Fibroblast of peridontal ligament (primary cell): ENCODE data around the gene POTEM.
"Not testable (repeated sequence)": the region's sequence is repeated elsewhere in the genome, so short reads cannot be mapped to it uniquely, and the experiment has no call there.

Experiments
- DNase-seq: peaks from one replicate; pipeline ENCODE4 v3.0.0-alpha.2; 2010; ENCODE audit errors: extremely low read depth

The POTEM gene

GRCh38 chr14:18967134-18967533 lies at the start of gene POTEM:
Gene POTEM (plus strand): TSS chr14:18967434. CDS start chr14:18967486, 52 bp downstream.
- DNase-seq = not testable (repeated sequence)

GRCh38 chr14:18918345-18918744 lies 48.9 kb upstream of the POTEM start:
- not testable (repeated sequence) for DNase-seq

GRCh38 chr14:18920052-18920451 lies 47.2 kb upstream of the POTEM start:
- DNase-seq = not testable (repeated sequence)

- not testable (repeated sequence) for DNase-seq
Measured at GRCh38 chr14:18921055-18921701, 46.1 kb upstream of the POTEM start.

- DNase-seq = not testable (repeated sequence)
Measured at GRCh38 chr14:18936848-18937247, 30.4 kb upstream of the POTEM start.

GRCh38 chr14:18938733-18939132 lies 28.5 kb upstream of the POTEM start:
- DNase-seq = not testable (repeated sequence)

GRCh38 chr14:18949939-18950338 lies 17.3 kb upstream of the POTEM start:
- not testable (repeated sequence) for DNase-seq

- DNase-seq = not testable (repeated sequence)
Measured at GRCh38 chr14:18953085-18953484, 14.1 kb upstream of the POTEM start.

- not testable (repeated sequence) for DNase-seq
Measured at GRCh38 chr14:18955816-18956215, 11.4 kb upstream of the POTEM start.

- not testable (repeated sequence) for DNase-seq
Measured at GRCh38 chr14:18961576-18961975, 5.7 kb upstream of the POTEM start.

- DNase-seq = not testable (repeated sequence)
Measured at GRCh38 chr14:18962143-18962542, 5.1 kb upstream of the POTEM start.

- not testable (repeated sequence) for DNase-seq
Measured at GRCh38 chr14:18963276-18963675, 4.0 kb upstream of the POTEM start.

- not testable (repeated sequence) for DNase-seq
Measured at GRCh38 chr14:18964878-18965277, 2.4 kb upstream of the POTEM start.

GRCh38 chr14:19002566-19002965 lies 35.3 kb downstream of the POTEM start:
- not testable (repeated sequence) for DNase-seq

- not testable (repeated sequence) for DNase-seq
Measured at GRCh38 chr14:19006490-19006889, 39.3 kb downstream of the POTEM start.

GRCh38 chr14:19007678-19008077 lies 40.4 kb downstream of the POTEM start:
- not testable (repeated sequence) for DNase-seq

GRCh38 chr14:19011029-19011428 lies 43.8 kb downstream of the POTEM start:
- not testable (repeated sequence) for DNase-seq

GRCh38 chr14:19011703-19012102 lies 44.5 kb downstream of the POTEM start:
- not testable (repeated sequence) for DNase-seq

GRCh38 chr14:19015185-19015584 lies 48.0 kb downstream of the POTEM start:
- not testable (repeated sequence) for DNase-seq

GRCh38 chr14:19025080-19025589 lies 57.9 kb downstream of the POTEM start:
- DNase-seq = not testable (repeated sequence)

GRCh38 chr14:19026649-19027351 lies 59.6 kb downstream of the POTEM start:
- DNase-seq = not testable (repeated sequence)

GRCh38 chr14:19027895-19028294 lies 60.7 kb downstream of the POTEM start:
- not testable (repeated sequence) for DNase-seq
